Bronchial smooth muscle cell (primary cell): Measurements from ENCODE around the gene SAMD14. TPM values are rescaled to one million over a fixed set of nuclear protein-coding genes. Genes with fewer than 3 reads are reported as not detected.

Experiments
- total RNA-seq: library from RNA; depleted of rRNA; stranded (reverse); fragments of >200 nt; gene quantifications from 2 replicates; pipeline ENCODE4 v1.2.1, GENCODE V29; 2014

Gene SAMD14
- total RNA-seq = 1.0 and 1.6 TPM in 2 replicates

GRCh38 chr17:50129728-50130558, at the start of gene SAMD14:
Gene SAMD14, minus strand, starts transcription at chr17:50130160. Its CDS starts 5,201 bp downstream, at chr17:50124959.

DNA sequence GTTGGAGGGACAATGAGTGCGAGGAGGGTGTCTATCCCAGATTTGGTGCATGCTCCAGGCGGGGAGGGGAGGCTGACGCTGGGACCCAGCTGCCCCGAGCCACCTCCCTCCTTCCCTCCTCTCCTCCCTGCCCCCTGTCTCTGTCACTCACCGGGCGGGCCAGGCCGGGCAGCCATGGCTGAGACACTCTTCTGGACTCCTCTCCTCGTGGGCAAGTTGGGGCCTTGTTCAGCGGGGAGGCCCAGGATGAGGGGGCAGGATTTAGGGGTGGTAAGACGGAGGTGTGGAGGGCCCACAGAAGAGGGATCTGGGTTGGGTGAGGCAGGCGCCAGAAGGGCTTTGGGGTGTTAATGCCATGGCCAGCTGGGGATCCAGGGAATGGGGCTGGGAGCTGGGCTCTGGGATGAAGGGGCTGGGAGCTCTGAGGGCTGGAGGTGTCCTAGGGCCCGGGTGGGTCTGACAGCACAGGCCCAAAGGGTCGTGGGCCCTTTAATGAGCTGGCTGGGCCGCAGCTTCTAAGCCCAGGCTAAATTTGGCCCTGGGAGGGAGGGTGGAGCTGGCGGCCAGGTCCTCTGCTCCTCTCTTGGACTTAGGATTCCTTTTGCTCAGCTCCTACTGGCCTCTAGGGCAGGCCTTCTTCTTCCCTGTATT, 36.0 kb upstream of the SAMD14 start, which contains the start of gene SGCA:
Gene SGCA (plus strand): TSS at position 139 of the 651 bp plus-strand sequence. CDS start 36 bp downstream, at position 175.

GRCh38 chr17:50150354-50151040, 20.5 kb upstream of the SAMD14 start, which contains the start of gene PPP1R9B:
Gene PPP1R9B, minus strand, starts transcription at chr17:50150677. Its CDS starts 164 bp downstream, at chr17:50150513.

DNA sequence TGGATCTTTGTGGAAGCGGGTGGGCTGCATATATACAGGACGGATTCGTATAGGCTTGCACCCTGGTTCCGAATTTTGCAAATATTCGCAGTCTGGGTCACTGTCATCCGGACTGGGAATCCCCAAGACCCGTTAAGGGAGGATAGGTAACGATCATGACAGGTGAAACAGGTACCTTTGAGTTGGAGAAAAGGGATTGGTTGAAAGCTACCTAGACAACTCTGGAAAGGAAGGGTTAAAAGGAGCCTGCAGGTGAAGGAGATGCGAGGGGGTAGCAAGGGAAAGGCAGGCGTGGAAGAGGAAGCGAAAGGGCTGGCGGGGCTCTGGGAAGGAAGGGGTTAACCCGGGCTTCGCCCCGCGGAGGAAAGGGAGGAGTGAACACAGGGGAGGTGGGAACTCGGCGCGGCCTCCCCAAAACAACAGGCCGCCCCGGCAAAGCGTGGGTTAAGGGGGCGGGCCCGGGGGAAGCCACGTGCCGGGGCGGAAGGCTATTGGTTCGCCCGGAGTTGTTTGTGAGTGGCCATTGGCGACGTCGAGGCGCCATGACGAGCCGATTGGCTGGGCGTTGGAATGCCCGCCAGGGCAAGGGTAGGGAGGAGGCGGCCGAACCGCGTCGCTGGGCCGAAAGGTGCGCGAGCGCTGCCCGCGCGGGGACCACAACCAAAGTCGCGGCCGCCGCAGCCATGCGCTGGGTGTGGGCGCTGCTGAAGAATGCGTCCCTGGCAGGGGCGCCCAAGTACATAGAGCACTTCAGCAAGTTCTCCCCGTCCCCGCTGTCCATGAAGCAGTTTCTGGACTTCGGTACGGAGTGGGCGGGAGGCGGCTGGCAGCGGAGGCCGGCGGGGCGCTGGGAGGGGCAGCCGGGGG, 35.0 kb downstream of the SAMD14 start, which contains the start of gene PDK2:
Gene PDK2 (plus strand): TSS at position 599 of the 867 bp plus-strand sequence. CDS start 85 bp downstream, at position 684.

Other genes with a start within 250 kb of the SAMD14 start
- not detected in 2 replicates for gene DLX4, start 161.0 kb downstream of the SAMD14 start, total RNA-seq
- not detected in 2 replicates for gene DLX3, start 134.9 kb downstream of the SAMD14 start, total RNA-seq
- gene ITGA3, start 74.0 kb downstream of the SAMD14 start, total RNA-seq = 7.9 and 22.2 TPM in 2 replicates
- 19.4 and 36.3 TPM in 2 replicates for gene PDK2, start 34.8 kb downstream of the SAMD14 start, total RNA-seq
- gene PPP1R9B, start 20.5 kb upstream of the SAMD14 start, total RNA-seq = 37.4 and 44.1 TPM in 2 replicates
- gene SGCA, start 35.8 kb upstream of the SAMD14 start, total RNA-seq = 0.26 and 0.47 TPM in 2 replicates
- gene COL1A1, start 71.5 kb upstream of the SAMD14 start, total RNA-seq = 1,180 and 1,635 TPM in 2 replicates
- gene TMEM92, start 144.3 kb upstream of the SAMD14 start, total RNA-seq = 0.09 and 0.16 TPM in 2 replicates
- gene XYLT2, start 216.0 kb upstream of the SAMD14 start, total RNA-seq = 37.4 and 45.2 TPM in 2 replicates
- gene MRPL27, start 243.0 kb upstream of the SAMD14 start, total RNA-seq = 62.3 and 77.3 TPM in 2 replicates
- 0.52 and 0.79 TPM in 2 replicates for gene EME1, start 243.1 kb upstream of the SAMD14 start, total RNA-seq